HCT116 (cell line): ENCODE measurements around the gene NFIX. TPM values are rescaled to one million over a fixed set of nuclear protein-coding genes. Genes with fewer than 3 reads are reported as not detected.

ENCODE experiments used
- ATAC-seq: fragments of 200-7000 bp; cut with Tn5 transposase; 2 replicates; pipeline ENCODE4 v1.9.1; 2020; ENCODE audit warnings: mild to moderate bottlenecking, moderate library complexity
- BruUV-seq: library from RNA; stranded (reverse); fragments of 400-500 nt; replicated peaks from 2 replicates; lab custom pipeline; 2021; lab: Mats Ljungman, UMichigan
- CTCF ChIA-PET: fragments of 300-600 bp; sonication (Branson Sonifier 250); formaldehyde crosslinking; loops from one replicate; lab custom pipeline; 2021; ENCODE audit warnings: antibody characterized with exemption; lab: Charles Lee
- POLR2A ChIA-PET: fragments of 300-600, 350-600 bp; sonication (Branson Sonifier 250); formaldehyde crosslinking; loops from one replicate; lab custom pipeline; 2021; ENCODE audit warnings: antibody characterized with exemption; lab: Charles Lee
- RAD21 ChIA-PET, 2 experiments: fragments of 300-600 bp; sonication (Branson Sonifier 250); formaldehyde crosslinking; loops; one replicate each; lab custom pipeline; 2023; ENCODE audit warnings: low total read pairs in 2 of 2; ENCODE audit not compliant: uncharacterized antibody in 2 of 2, unreplicated experiment in 2 of 2, low non-redundant PET in 1 of 2; lab: Charles Lee
- DNase-seq: peaks from one replicate; pipeline ENCODE4 v3.0.0-alpha.2; 2010; ENCODE audit warnings: low read depth, low spot score
- H2AFZ ChIP-seq: fragments of 200-600 bp; shearing (Covaris generic), sonication (generic); 2 replicates; pipeline ENCODE4 v1.6.1; 2017; ENCODE audit warnings: low read depth, mixed run types, mixed read lengths, antibody characterized with exemption, low read length; ENCODE audit not compliant: poor library complexity, severe bottlenecking
- H3K27ac ChIP-seq: 2 replicates; pipeline ENCODE4 v1.5.1; 2012; ENCODE audit warnings: low read depth, low read length
- H3K27me3 ChIP-seq: fragments of 200-600 bp; sonication (generic); 2 replicates; pipeline ENCODE4 v1.6.1; 2016; ENCODE audit warnings: mixed run types, low read length, mixed read lengths; ENCODE audit not compliant: insufficient read depth
- H3K36me3 ChIP-seq, 2 experiments: fragments of 200-500 bp in 1 of 2; fragments of 200-600 bp in 1 of 2; sonication (Bioruptor generic) in 1 of 2; sonication (generic) in 1 of 2; 2 replicates each; pipeline versions ENCODE4 v1.5.1 to v1.6.1; 2014 to 2016; ENCODE audit warnings: low read length in 2 of 2, inconsistent platforms in 1 of 2, mixed read lengths in 1 of 2, mixed run types in 1 of 2; ENCODE audit not compliant: insufficient read depth in 2 of 2, control insufficient read depth in 1 of 2
- H3K4me1 ChIP-seq, 2 experiments: fragments of 200-600 bp in 1 of 2; sonication (generic) in 1 of 2; 2 replicates each; pipeline versions ENCODE4 v1.5.1 to v1.6.1; 2012 to 2017; ENCODE audit warnings: low read length in 2 of 2, inconsistent platforms in 1 of 2, mild to moderate bottlenecking in 1 of 2, mixed read lengths in 1 of 2, mixed run types in 1 of 2, moderate library complexity in 1 of 2; ENCODE audit not compliant: insufficient read depth in 2 of 2, control insufficient read depth in 1 of 2
- H3K4me2 ChIP-seq: fragments of 200-600 bp; sonication (generic); 2 replicates; pipeline ENCODE4 v1.6.1; 2017; ENCODE audit warnings: mixed run types, low read length, mixed read lengths
- H3K4me3 ChIP-seq, 2 experiments: fragments of 200-600 bp in 1 of 2; sonication (generic) in 1 of 2; replicated peaks in 1 of 2; 2 replicates each; pipeline ENCODE4 v1.5.1; 2011 to 2016; ENCODE audit warnings: low read length in 2 of 2, control low read depth in 1 of 2, low read depth in 1 of 2, mild to moderate bottlenecking in 1 of 2, mixed read lengths in 1 of 2, mixed run types in 1 of 2
- H3K79me2 ChIP-seq: fragments of 200-600 bp; sonication (generic); 2 replicates; pipeline ENCODE4 v1.6.1; 2017; ENCODE audit warnings: mild to moderate bottlenecking, mixed run types, low read length, moderate library complexity, mixed read lengths; ENCODE audit not compliant: insufficient read depth
- H3K9ac ChIP-seq: fragments of 200-600 bp; sonication (generic); 2 replicates; pipeline ENCODE4 v1.6.1; 2016; ENCODE audit warnings: low read length, mixed read lengths
- H3K9me2 ChIP-seq: fragments of 200-600 bp; sonication (generic), shearing (Covaris generic); 2 replicates; pipeline ENCODE4 v1.6.1; 2017; ENCODE audit warnings: mixed run types, mild to moderate bottlenecking, moderate library complexity; ENCODE audit not compliant: insufficient read depth
- H3K9me3 ChIP-seq, 2 experiments: fragments of 200-500 bp in 1 of 2; fragments of 200-600 bp in 1 of 2; sonication (Bioruptor generic) in 1 of 2; sonication (generic) in 1 of 2; 2 replicates each; pipeline ENCODE4 v1.6.1; 2014 to 2017; ENCODE audit warnings: low read length in 2 of 2, mixed read lengths in 2 of 2, inconsistent platforms in 1 of 2, low read depth in 1 of 2, mild to moderate bottlenecking in 1 of 2, mixed run types in 1 of 2, moderate library complexity in 1 of 2; ENCODE audit not compliant: control insufficient read depth in 1 of 2, insufficient read depth in 1 of 2
- H4K20me1 ChIP-seq: fragments of 200-600 bp; sonication (generic), shearing (Covaris generic); 2 replicates; pipeline ENCODE4 v1.6.1; 2017; ENCODE audit warnings: mixed run types, mild to moderate bottlenecking, moderate library complexity; ENCODE audit not compliant: insufficient read depth
- CEBPB ChIP-seq: IDR thresholded peaks from 2 replicates; pipeline ENCODE4 v1.6.1; 2012; ENCODE audit warnings: low read depth
- ELF1 ChIP-seq: IDR thresholded peaks from 2 replicates; pipeline ENCODE4 v1.6.1; 2012; ENCODE audit warnings: low read depth, borderline replicate concordance
- FOSL1 ChIP-seq: IDR thresholded peaks from 2 replicates; pipeline ENCODE4 v1.6.1; 2012; ENCODE audit warnings: low read depth
- SRF ChIP-seq: IDR thresholded peaks from 2 replicates; pipeline ENCODE4 v1.6.1; 2012; ENCODE audit warnings: low read depth
- TCF7L2 ChIP-seq: IDR thresholded peaks from 2 replicates; pipeline ENCODE4 v1.7.0; 2011; ENCODE audit warnings: borderline replicate concordance, inconsistent platforms; ENCODE audit not compliant: insufficient read depth, insufficient read length; ENCODE audit errors: extremely low read depth
- YY1 ChIP-seq: IDR thresholded peaks from 2 replicates; pipeline ENCODE4 v1.6.1; 2011; ENCODE audit warnings: low read length, low read depth, moderate library complexity, mild to moderate bottlenecking; ENCODE audit not compliant: insufficient replicate concordance; ENCODE audit errors: extremely low read depth
- intact Hi-C: fragments of 100-400 bp; cut with micrococcal nuclease; formaldehyde crosslinking; loops from 2 replicates; pipeline ENCODE4 v1.10.0; 2022
- total RNA-seq: library from RNA; stranded (reverse); gene quantifications from one replicate; pipeline ENCODE4 v1.2.1, GENCODE V29; 2021; ENCODE audit not compliant: unreplicated experiment
- TF ChIP-seq, protein P1 (sequence below), 3 experiments: fragments of 200-600 bp in 1 of 3; sonication (generic) in 1 of 3; IDR thresholded peaks in 2 of 3; conservative IDR thresholded peaks in 1 of 3; 2 replicates each; pipeline ENCODE4 v1.5.1; 2012 to 2017; ENCODE audit warnings: low read depth in 2 of 3, low read length in 2 of 3, antibody characterized with exemption in 1 of 3, borderline replicate concordance in 1 of 3, control low read depth in 1 of 3, mild to moderate bottlenecking in 1 of 3, mixed read lengths in 1 of 3, mixed run types in 1 of 3, moderate library complexity in 1 of 3; ENCODE audit not compliant: insufficient read depth in 1 of 3

Gene NFIX
- total RNA-seq, 1 experiment from 2014 or later = 34.8 TPM

- TF ChIP-seq YY1 (no peak), CEBPB (no peak), FOSL1 (no peak), ELF1 (no peak), TCF7L2 (no peak)
- TF ChIP-seq, protein P1, sequence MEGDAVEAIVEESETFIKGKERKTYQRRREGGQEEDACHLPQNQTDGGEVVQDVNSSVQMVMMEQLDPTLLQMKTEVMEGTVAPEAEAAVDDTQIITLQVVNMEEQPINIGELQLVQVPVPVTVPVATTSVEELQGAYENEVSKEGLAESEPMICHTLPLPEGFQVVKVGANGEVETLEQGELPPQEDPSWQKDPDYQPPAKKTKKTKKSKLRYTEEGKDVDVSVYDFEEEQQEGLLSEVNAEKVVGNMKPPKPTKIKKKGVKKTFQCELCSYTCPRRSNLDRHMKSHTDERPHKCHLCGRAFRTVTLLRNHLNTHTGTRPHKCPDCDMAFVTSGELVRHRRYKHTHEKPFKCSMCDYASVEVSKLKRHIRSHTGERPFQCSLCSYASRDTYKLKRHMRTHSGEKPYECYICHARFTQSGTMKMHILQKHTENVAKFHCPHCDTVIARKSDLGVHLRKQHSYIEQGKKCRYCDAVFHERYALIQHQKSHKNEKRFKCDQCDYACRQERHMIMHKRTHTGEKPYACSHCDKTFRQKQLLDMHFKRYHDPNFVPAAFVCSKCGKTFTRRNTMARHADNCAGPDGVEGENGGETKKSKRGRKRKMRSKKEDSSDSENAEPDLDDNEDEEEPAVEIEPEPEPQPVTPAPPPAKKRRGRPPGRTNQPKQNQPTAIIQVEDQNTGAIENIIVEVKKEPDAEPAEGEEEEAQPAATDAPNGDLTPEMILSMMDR (IDR thresholded peaks at IDR 0.05 in 2 of 3, conservative IDR thresholded peaks at IDR 0.05 in 1 of 3; ENCODE audit: borderline replicate concordance in 1 of 3, insufficient read depth in 1 of 3, low read depth in 2 of 3, low read length in 2 of 3) = no peak
Observed at GRCh38 chr19:13092158-13092543, 96.9 kb downstream of the NFIX start (continued).

- DNase-seq (no peak), ATAC-seq (no peak)
- CTCF ChIA-PET = interaction anchor here (1.4 to 6.6 kb wide), 6 partner anchors 14 to 127 kb away, joined by 4 to 94 read pairs (median 8); no protein-coding TSS in a partner anchor
- H4K20me1 ChIP-seq = no peaks in the 10 kb centered on the region
- no peak overlapping the region for H2AFZ ChIP-seq
- TF ChIP-seq SRF = no peak
- peaks cover 6 to 20% of the 10 kb centered on the region in 2 experiments; a peak in 3 of 4 replicates for H3K4me1 ChIP-seq
- RAD21 ChIA-PET = interaction anchor here (1.5 to 2.5 kb wide), 3 partner anchors 107 to 115 kb away, joined by 4 to 25 read pairs (median 20); no protein-coding TSS in a partner anchor
- H3K4me3 ChIP-seq = no peak overlapping the region
- no peak overlapping the region for H3K4me2 ChIP-seq
- H3K27me3 ChIP-seq = no peaks in the 10 kb centered on the region
- intact Hi-C loops = loop anchor here (1.0 to 5.0 kb wide), 2 partner anchors 60 to 114 kb away; no protein-coding TSS in a partner anchor
- no peak overlapping the region for H3K9ac ChIP-seq
- H3K9me2 ChIP-seq = no peaks in the 10 kb centered on the region
- BruUV-seq = no TSS peak
- no peak overlapping the region for H3K27ac ChIP-seq
- no peaks in the 10 kb centered on the region for H3K9me3 ChIP-seq
- H3K79me2 ChIP-seq = no peaks in the 10 kb centered on the region
- POLR2A ChIA-PET = no interaction called here
- H3K36me3 ChIP-seq = no peaks in the 10 kb centered on the region
Observed at GRCh38 chr19:13092606-13093235, 97.4 kb downstream of the NFIX start.
